Suppressor macrophage treated with lipopolysaccharide for 1 hour (primary cell): ENCODE measurements around the gene KCNA2.
A peak's percentile ranks its signal among the peaks of the same experiment; 100 is the strongest.

ENCODE experiments used
- DNase-seq, 3 donors: peaks; one replicate each; pipeline ENCODE4 v3.0.0-alpha.2; 2020 to 2022

KCNA2 gene

DNA sequence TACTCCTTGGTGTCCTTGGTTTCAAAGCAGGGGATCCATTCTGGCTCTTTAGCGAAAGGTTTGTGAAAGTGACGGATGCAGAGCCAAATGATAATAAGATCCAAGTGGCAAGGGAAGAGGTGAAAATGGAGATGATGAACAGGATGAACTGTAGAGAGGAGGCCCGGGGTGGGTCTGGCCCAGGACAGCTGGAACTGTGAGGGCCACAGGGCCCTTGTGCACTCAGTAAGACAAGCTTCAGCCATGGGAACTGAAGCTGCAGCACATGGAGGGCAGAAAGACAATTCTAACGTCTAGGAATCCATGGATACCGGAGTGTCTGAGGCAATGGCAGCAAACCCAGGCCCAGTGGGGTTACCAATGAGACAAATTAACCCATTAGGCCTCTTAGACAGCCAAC lies 4.8 kb downstream of the KCNA2 start:
- DNase-seq, result no peak

GRCh38 chr1:110600716-110601115 lies 5.4 kb downstream of the KCNA2 start:
- no peak for DNase-seq

DNA sequence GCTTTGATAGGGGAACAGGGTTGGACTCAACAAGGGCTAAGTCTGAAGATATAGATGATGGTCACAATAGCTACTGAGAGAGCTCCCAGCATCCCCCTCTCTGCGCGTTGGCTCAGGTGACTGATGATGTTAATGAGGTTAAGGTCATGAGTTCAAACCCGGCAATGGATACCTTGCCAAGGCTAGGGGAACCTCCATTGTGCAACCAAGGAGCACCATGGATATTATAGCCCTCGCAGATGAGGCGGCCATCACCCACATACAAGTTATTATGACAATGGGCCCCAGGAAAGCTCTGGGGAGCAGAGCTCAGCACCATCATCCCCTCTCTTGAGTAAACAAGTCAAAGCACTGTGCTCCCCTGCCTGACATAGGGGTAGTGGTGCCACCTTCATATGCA lies 8.2 kb downstream of the KCNA2 start:
- DNase-seq, result no peak

GRCh38 chr1:110596312-110596711 lies 9.8 kb downstream of the KCNA2 start:
- DNase-seq, result no peak

DNA sequence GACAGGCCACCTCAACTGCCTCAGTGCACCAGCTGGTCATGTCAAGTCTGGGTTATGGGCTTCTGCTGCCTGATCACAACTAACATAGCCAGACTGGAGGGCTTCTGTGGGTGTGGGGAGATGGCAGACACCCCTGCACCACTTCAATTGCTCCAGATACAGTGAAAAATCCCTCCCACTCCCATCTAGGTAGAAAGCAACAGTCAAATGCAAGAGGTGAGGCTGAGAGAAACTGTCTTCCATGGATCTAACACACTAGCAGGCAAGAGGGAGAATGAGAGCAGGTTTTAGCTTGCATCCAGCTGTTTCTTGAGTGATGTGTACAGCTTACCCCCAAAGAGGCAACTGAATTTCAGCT lies 10.8 kb downstream of the KCNA2 start:
- no peak for DNase-seq

GRCh38 chr1:110594456-110595352 lies 11.5 kb downstream of the KCNA2 start:
- DNase-seq, result peak; percentile 55 to 68 (median 67)

DNA sequence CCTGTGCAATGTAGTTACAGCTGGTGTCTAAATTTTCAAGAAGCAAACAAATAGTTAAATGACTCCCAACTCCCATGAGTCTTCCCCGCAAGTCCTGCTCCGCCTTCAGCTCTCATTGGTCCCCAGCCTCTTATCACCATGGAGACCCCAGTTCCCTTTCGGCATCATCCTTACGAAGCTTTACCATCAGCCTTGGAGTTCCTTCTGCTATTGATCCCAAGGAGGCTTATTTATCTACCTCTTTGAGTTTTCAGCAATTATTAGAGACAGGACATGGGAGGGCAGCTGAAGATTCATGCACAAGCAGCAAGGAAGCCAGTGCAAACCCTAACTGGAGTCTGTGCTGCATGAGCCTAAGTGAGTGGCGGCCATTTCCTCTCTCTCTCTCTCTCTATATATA lies 12.3 kb downstream of the KCNA2 start:
- DNase-seq, result no peak

- DNase-seq, result no peak
Observed at GRCh38 chr1:110591956-110592355, 14.2 kb downstream of the KCNA2 start.

DNA sequence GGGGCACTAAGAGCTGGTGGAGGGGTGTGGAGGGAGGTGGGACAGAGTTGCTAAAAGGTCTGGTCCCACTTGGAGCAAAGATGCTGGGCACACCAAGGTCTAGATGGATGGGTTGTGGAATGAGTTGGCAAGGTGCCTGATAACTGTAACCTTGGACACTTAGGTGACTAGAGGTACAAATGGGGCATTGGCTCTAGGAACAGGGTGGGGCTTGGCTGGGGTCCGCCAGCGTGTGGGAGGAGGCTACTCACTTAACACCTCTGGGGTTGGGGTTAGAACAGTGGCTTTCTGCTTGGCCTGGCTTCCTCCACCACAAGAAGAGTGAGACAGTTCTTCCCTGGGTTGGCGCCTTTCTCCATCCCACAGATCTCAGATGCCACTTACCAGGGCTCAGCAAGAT lies 17.2 kb downstream of the KCNA2 start:
- no peak for DNase-seq

GRCh38 chr1:110588486-110588885 lies 17.7 kb downstream of the KCNA2 start:
- DNase-seq, result no peak

DNA sequence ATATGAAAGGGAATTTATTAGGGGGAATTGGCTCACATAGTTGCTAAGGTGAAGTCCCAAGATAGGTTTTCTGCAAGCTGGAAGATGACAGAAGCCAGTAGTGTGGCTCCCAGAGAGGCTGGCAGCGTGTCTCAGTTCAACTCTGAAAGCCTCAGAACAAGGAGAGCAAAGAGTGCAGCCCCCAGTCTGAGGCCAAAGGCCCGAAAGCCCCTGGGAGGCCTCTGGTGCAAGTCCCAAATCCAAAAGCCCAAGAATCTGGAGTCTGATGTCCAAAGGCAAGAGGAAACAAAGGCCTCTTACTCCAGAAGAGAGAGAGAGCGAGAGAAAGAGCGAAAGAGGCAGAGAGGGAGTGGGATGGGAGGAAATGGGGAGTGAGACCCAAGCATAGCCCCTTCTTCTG lies 18.3 kb downstream of the KCNA2 start:
- DNase-seq, result no peak

GRCh38 chr1:110585481-110585880 lies 20.7 kb downstream of the KCNA2 start:
- no peak for DNase-seq

- no peak for DNase-seq
Observed at GRCh38 chr1:110584045-110584444, 22.1 kb downstream of the KCNA2 start.

- no peak for DNase-seq
Observed at GRCh38 chr1:110583505-110583904, 22.7 kb downstream of the KCNA2 start.

DNA sequence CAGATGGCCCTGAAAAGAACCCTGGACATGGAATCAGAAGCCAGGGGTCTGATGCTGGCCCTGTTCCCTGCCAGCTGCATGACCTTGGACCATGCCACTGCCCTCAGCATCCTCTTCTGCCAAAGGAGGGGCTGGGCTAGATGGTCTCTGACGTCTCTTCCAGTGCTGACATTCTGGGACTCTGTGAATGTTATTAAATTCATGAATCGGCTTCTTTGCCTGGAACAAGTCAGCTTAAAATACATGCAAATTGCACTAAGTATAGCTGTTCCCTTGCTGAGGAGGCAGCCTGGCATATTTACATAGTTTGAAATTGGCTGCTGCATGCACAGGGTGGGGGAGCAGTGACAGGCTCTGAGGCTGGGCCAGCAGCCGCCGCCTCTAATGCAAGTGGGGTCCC lies 23.8 kb downstream of the KCNA2 start:
- no peak for DNase-seq

- DNase-seq, result no peak
Observed at GRCh38 chr1:110581682-110582145, 24.4 kb downstream of the KCNA2 start.

- DNase-seq, result no peak
Observed at GRCh38 chr1:110580244-110580643, 25.9 kb downstream of the KCNA2 start.

- no peak for DNase-seq
Observed at GRCh38 chr1:110579460-110579859, 26.7 kb downstream of the KCNA2 start.

- no peak for DNase-seq
Observed at GRCh38 chr1:110576441-110576840, 29.7 kb downstream of the KCNA2 start.

- no peak for DNase-seq
Observed at GRCh38 chr1:110573314-110573713, 32.8 kb downstream of the KCNA2 start.

GRCh38 chr1:110572751-110573150 lies 33.4 kb downstream of the KCNA2 start:
- DNase-seq, result no peak

DNA sequence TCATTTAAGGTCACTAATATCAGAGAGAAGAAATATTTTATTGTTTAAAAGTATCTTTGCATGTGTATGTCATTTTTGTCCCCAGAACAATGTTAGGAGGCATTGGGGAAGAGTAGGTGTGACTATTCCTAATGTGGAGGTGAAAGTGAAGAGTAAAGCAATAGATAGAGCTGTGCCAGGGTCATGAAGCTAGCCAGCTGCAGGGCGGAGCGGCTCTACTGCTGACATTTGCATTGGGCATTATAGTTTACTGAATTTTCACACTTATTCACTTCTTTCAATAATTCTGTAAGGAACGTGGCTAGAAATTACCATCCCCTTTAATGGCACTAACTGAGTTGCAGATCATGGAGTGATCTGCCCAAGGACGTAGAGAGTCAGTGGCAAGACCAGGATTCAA lies 35.3 kb downstream of the KCNA2 start:
- DNase-seq, result no peak

DNA sequence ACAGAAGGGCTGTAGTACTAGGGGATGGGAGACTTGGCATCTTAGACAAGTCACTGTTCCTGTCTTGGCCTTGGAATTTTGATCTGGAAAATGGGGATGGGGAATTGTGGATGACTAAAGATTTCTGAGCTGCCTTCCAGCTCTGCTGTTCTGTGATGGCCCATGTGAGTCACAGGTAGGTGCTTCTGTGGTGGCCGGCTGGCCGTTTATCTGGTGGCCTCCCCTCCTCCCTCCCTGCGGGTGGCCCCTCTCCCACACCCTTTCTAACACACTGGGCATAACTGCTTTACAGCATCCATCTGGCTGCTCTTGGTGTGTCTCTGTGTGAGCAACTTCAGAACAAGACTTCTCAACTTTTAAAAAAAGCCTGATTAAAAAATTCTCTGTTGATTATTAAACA lies 35.9 kb downstream of the KCNA2 start:
- no peak for DNase-seq

- DNase-seq, result no peak
Observed at GRCh38 chr1:110566836-110567235, 39.3 kb downstream of the KCNA2 start.

DNA sequence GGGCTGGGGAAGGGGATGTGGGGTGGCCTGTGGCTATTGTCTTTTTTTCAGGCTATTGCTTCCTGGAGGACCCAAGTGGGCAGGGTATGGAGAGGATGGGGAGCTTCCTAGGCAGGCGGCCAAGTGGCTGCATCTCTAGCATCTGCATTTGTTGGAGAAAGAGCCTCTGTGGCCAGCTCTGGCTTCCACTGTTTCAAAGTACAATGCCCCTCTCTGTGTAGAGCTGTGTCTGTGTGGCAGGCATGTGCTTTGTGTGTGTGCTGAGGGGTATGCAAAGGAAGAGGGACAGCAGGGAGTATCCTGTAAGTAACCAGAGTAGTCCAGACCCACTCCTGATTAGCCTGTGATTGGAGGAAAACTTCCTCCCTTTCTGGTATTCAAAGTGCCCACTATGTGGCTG lies 40.6 kb downstream of the KCNA2 start:
- no peak for DNase-seq
